Measurements from ENCODE around the gene MCC.

GRCh38 chr5:113038136-113038535 is 450.1 kb downstream of the MCC start:
- TF ChIP-seq, protein P1, sequence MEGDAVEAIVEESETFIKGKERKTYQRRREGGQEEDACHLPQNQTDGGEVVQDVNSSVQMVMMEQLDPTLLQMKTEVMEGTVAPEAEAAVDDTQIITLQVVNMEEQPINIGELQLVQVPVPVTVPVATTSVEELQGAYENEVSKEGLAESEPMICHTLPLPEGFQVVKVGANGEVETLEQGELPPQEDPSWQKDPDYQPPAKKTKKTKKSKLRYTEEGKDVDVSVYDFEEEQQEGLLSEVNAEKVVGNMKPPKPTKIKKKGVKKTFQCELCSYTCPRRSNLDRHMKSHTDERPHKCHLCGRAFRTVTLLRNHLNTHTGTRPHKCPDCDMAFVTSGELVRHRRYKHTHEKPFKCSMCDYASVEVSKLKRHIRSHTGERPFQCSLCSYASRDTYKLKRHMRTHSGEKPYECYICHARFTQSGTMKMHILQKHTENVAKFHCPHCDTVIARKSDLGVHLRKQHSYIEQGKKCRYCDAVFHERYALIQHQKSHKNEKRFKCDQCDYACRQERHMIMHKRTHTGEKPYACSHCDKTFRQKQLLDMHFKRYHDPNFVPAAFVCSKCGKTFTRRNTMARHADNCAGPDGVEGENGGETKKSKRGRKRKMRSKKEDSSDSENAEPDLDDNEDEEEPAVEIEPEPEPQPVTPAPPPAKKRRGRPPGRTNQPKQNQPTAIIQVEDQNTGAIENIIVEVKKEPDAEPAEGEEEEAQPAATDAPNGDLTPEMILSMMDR (IDR thresholded peaks at IDR 0.05), result no peak
- no peak for TF ChIP-seq EZH2 (IDR thresholded peaks at IDR 0.05)
